Fibroblast of lung (primary cell): ENCODE data around the gene BCS1L.

Experiments
- EZH2 ChIP-seq: IDR thresholded peaks from 2 replicates; pipeline ENCODE4 v1.5.1; 2012; ENCODE audit warnings: low read length, control low read depth, mild to moderate bottlenecking; ENCODE audit errors: missing control alignments
- TF ChIP-seq, protein P1 (sequence below), 2 donors: IDR thresholded peaks in 1 of 2; conservative IDR thresholded peaks in 1 of 2; 1 replicate in 1 of 2; 2 replicates in 1 of 2; pipeline ENCODE4 v1.5.1; 2011 to 2012; ENCODE audit warnings: low read length in 2 of 2, control low read depth in 1 of 2, inconsistent platforms in 1 of 2, low read depth in 1 of 2, mild to moderate bottlenecking in 1 of 2

- TF ChIP-seq, protein P1, sequence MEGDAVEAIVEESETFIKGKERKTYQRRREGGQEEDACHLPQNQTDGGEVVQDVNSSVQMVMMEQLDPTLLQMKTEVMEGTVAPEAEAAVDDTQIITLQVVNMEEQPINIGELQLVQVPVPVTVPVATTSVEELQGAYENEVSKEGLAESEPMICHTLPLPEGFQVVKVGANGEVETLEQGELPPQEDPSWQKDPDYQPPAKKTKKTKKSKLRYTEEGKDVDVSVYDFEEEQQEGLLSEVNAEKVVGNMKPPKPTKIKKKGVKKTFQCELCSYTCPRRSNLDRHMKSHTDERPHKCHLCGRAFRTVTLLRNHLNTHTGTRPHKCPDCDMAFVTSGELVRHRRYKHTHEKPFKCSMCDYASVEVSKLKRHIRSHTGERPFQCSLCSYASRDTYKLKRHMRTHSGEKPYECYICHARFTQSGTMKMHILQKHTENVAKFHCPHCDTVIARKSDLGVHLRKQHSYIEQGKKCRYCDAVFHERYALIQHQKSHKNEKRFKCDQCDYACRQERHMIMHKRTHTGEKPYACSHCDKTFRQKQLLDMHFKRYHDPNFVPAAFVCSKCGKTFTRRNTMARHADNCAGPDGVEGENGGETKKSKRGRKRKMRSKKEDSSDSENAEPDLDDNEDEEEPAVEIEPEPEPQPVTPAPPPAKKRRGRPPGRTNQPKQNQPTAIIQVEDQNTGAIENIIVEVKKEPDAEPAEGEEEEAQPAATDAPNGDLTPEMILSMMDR (conservative IDR thresholded peaks at IDR 0.05 in 1 of 2, IDR thresholded peaks at IDR 0.05 in 1 of 2; ENCODE audit: low read depth in 1 of 2, low read length in 2 of 2) = no peak
- TF ChIP-seq EZH2 = no peak
Observed at GRCh38 chr2:218638372-218638771, 21.1 kb upstream of the BCS1L start.
